Mucosa of gallbladder (tissue), 1 donor: ENCODE data around the gene ATG5. TPM values are rescaled to one million over a fixed set of nuclear protein-coding genes. Genes with fewer than 3 reads are reported as not detected.
A peak's percentile ranks its signal among the peaks of the same experiment; 100 is the strongest.

Source experiments
- DNase-seq: peaks from one replicate; pipeline ENCODE4 v3.0.0-alpha.2; 2020; ENCODE audit warnings: low spot score
- total RNA-seq: library from RNA; stranded (reverse); gene quantifications from one replicate; pipeline ENCODE4 v1.2.1, GENCODE V29; 2021
- donor health status: DM: no; HTN: no; CAD: no.

Gene ATG5
- total RNA-seq, 1 donor from 2014 or later: 29.7 TPM

GRCh38 chr6:106223300-106223930 lies 102.1 kb downstream of the ATG5 start:
- DNase-seq: peak; percentile 73

- no peak for DNase-seq
These were observed 105.1 kb downstream of the ATG5 start for GRCh38 chr6:106220485-106220884.

GRCh38 chr6:106216527-106216926 lies 109.0 kb downstream of the ATG5 start:
- DNase-seq: no peak

GRCh38 chr6:106215608-106216007 lies 110.0 kb downstream of the ATG5 start:
- DNase-seq: no peak

- DNase-seq: no peak
These were observed 111.0 kb downstream of the ATG5 start for GRCh38 chr6:106214531-106214930.

- no peak for DNase-seq
These were observed 111.8 kb downstream of the ATG5 start for GRCh38 chr6:106213660-106214289.

- no peak for DNase-seq
These were observed 113.0 kb downstream of the ATG5 start for GRCh38 chr6:106212576-106212975.

- DNase-seq: no peak
These were observed 118.7 kb downstream of the ATG5 start for GRCh38 chr6:106206905-106207304.

GRCh38 chr6:106204961-106205360 lies 120.6 kb downstream of the ATG5 start:
- no peak for DNase-seq

- no peak for DNase-seq
These were observed 125.6 kb downstream of the ATG5 start for GRCh38 chr6:106199998-106200397.

- no peak for DNase-seq
These were observed 126.2 kb downstream of the ATG5 start for GRCh38 chr6:106199331-106199730.

GRCh38 chr6:106197441-106197840 lies 128.1 kb downstream of the ATG5 start:
- no peak for DNase-seq

- DNase-seq: no peak
These were observed 130.3 kb downstream of the ATG5 start for GRCh38 chr6:106194949-106195921.

- DNase-seq: no peak
These were observed 132.7 kb downstream of the ATG5 start for GRCh38 chr6:106192824-106193223.

GRCh38 chr6:106188104-106188794 lies 137.3 kb downstream of the ATG5 start:
- no peak for DNase-seq

GRCh38 chr6:106187424-106187982 lies 138.1 kb downstream of the ATG5 start:
- DNase-seq: no peak

GRCh38 chr6:106186714-106187113 lies 138.8 kb downstream of the ATG5 start:
- no peak for DNase-seq

GRCh38 chr6:106186172-106186571 lies 139.4 kb downstream of the ATG5 start:
- DNase-seq: no peak

- DNase-seq: no peak
These were observed 139.9 kb downstream of the ATG5 start for GRCh38 chr6:106185615-106186014.

- DNase-seq: no peak
These were observed 140.9 kb downstream of the ATG5 start for GRCh38 chr6:106184629-106185028.

GRCh38 chr6:106183430-106183829 lies 142.1 kb downstream of the ATG5 start:
- DNase-seq: no peak

GRCh38 chr6:106182455-106182854 lies 143.1 kb downstream of the ATG5 start:
- no peak for DNase-seq
